ENCODE data around the gene BCAP31.

BCAP31 gene

DNA sequence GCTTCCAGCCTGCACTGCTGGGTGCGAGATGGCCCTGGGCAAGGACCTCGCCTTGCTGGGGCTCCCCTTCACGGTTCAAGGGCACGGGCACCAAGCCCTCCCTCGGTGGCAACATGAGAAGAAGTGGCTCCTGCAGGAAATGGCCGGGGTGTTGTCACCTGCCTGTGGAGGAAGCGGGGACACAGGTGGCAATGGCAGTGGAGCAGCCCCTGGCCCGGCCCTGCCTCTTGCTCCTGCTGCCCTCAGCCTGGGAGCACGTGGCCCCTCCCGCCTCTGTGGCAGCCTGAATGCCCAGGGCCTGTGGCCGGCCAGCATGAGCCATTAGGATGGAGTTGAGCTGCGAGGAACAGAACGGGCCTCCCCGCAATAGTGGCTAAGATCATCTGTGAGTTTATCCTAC is 17.3 kb upstream of the BCAP31 start:
- no peak overlapping the region for H3K4me3 ChIP-seq (ENCODE audit: low read length)
- TF ChIP-seq, protein P1, sequence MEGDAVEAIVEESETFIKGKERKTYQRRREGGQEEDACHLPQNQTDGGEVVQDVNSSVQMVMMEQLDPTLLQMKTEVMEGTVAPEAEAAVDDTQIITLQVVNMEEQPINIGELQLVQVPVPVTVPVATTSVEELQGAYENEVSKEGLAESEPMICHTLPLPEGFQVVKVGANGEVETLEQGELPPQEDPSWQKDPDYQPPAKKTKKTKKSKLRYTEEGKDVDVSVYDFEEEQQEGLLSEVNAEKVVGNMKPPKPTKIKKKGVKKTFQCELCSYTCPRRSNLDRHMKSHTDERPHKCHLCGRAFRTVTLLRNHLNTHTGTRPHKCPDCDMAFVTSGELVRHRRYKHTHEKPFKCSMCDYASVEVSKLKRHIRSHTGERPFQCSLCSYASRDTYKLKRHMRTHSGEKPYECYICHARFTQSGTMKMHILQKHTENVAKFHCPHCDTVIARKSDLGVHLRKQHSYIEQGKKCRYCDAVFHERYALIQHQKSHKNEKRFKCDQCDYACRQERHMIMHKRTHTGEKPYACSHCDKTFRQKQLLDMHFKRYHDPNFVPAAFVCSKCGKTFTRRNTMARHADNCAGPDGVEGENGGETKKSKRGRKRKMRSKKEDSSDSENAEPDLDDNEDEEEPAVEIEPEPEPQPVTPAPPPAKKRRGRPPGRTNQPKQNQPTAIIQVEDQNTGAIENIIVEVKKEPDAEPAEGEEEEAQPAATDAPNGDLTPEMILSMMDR (IDR thresholded peaks at IDR 0.05; ENCODE audit: insufficient read depth, low read depth, low read length, missing control alignments), result no peak

DNA sequence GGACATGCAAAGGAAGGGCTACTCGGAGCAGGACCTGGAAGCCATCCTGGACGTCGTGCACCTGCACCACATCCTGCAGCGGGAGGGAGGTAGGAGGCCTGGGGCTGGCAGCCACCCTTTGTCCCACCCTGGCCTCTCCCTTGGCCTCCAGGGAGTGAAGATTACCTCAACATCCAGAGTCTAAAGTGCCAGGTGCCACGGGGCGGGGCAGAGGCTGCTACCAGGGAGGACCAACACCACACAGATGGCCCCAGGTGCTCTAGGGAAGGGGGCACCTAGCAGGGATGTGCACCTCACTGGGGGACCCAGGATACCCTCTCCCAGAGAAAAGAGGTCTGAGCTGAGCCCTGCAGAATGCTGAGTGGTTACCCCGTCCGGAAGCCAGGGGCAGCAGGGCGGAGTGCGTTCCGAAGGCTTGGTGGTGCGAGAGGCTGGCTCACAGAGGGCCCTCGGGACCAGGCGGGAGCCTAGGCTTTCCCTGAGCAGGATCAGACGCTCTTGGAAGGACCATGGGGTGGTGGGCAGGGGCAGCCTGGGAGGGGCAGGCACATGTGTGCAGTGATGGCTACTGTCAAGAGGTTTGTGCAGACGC is 16.5 kb upstream of the BCAP31 start:
- no peak for DNase-seq (ENCODE audit: low read depth)
- no peak overlapping the region for H3K4me3 ChIP-seq (ENCODE audit: low read length)
- TF ChIP-seq, protein P1 (IDR thresholded peaks at IDR 0.05; ENCODE audit: insufficient read depth, low read depth, low read length, missing control alignments), result no peak

More for the DNA sequence above, 17.3 kb upstream of the BCAP31 start:
- DNase-seq (ENCODE audit: low read depth), result no peak

DNA sequence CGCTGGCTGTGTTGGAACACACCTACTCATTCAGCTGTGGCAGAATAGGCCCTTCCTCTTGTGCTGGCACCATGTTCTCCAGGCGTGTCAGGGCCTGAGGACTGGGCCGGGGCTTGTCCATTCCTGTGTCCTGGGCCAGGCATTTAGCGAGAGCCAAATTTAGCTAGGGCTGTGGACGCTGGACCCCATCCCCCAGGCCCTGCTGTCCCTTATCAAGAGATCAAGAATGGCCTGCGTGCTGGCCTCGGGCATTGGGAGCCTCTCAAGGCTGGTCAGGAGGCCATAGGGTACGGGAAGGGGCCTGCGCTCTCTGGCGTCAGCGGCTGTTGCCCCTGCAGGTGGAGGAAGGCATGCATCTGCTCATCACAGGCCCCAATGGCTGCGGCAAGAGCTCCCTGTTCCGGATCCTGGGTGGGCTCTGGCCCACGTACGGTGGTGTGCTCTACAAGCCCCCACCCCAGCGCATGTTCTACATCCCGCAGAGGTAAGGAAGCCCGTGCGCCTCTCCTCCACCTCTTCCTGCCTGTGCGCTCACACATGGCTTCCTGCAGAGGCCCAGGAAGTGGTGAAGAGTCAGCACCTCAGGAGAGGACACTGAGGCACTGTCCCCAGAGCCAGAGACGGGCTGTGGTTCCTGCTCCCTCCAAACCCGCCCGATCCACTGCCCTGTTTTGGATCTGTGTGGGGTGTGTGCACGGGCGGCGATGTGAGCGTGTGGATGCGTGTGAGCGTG is 15.7 kb upstream of the BCAP31 start:
- H3K4me3 ChIP-seq (ENCODE audit: low read length), result no peak overlapping the region
- TF ChIP-seq, protein P1 (IDR thresholded peaks at IDR 0.05; ENCODE audit: insufficient read depth, low read depth, low read length, missing control alignments), result no peak
- peak; percentile 80 for DNase-seq (ENCODE audit: low read depth)

DNA sequence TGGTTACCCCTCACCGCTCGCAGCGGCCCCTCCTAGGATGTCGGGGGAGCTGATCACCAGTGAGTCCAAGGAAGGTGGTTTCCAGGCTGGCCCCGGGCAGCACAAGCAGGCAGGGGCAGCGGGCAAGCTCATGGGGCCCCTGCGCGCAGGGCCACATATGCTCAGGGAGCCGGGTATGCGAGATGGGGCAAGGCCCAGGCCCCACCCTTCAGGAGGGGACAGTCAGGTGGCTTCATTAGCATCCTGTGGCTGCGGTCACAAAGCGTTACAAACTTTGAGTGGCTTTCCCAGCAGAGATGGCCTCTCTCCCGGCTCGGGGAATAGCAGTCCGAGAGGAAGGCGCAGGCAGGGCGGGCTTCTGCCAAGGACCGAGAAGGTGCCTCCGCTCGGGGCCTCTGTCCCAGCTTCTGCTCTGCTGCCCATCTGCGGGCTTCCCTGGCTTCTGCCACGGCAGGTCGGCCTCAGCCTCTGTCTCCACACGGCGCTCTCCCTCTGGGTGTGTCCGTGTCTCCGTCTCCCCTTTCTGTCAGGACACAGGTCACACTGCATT is 13.9 kb upstream of the BCAP31 start:
- no peak for DNase-seq (ENCODE audit: low read depth)
- TF ChIP-seq, protein P1 (IDR thresholded peaks at IDR 0.05; ENCODE audit: insufficient read depth, low read depth, low read length, missing control alignments), result no peak

DNA sequence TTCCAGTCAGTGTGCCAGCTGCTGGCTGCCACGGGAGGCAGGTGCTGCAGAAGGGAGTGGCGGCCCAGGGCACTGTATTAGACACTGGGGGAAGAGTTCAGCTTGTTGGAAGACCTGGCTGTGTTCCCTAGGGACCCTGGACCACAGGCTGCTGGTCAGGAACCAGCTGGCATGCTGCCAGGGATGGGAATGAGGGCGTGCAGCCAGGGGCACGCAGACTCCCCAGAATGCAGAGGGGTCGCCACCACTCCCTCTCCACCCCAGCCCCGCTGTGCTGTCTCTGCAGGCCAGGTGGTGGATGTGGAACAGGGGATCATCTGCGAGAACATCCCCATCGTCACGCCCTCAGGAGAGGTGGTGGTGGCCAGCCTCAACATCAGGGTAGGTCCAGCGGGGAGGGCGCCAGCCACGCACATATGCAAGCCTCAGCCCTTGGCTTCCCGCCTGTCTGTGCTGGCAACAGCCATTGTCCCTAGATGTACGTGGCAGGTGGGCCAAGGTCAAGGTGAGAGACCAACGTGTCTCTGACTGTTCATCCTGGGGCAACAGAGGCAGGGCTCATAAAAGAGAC is 12.8 kb upstream of the BCAP31 start:
- no peak overlapping the region for H3K4me3 ChIP-seq (ENCODE audit: low read length)
- TF ChIP-seq, protein P1 (IDR thresholded peaks at IDR 0.05; ENCODE audit: insufficient read depth, low read depth, low read length, missing control alignments), result no peak
- DNase-seq (ENCODE audit: low read depth), result no peak

More for the DNA sequence above, 13.9 kb upstream of the BCAP31 start:
- H3K4me3 ChIP-seq (ENCODE audit: low read length), result no peak overlapping the region

DNA sequence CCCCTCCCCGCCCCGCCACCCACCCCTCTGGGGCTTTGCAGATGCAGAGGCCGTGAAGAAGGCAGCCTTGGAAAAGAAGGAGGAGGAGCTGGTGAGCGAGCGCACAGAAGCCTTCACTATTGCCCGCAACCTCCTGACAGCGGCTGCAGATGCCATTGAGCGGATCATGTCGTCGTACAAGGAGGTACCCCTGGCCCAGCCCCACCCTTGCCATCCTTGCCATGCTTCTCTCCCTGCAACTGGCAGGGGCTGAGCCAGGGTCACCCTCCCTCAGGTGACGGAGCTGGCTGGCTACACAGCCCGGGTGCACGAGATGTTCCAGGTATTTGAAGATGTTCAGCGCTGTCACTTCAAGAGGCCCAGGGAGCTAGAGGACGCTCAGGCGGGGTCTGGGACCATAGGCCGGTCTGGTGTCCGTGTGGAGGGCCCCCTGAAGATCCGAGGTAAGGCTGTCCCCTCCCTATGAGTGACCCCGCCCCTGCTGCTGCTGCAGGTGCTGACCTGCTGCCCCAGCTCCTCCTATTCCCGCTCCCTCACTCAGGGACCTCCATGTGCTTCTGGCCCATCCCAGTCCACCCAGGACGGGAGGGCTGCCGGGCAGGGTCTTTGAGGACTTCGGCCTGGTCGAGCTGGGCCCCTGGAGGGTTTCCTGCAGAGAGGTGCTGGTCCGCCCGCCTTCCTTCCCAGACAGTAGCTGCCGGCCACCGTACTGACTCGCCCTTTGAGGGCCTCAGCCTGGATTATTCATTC is 12.1 kb upstream of the BCAP31 start:
- TF ChIP-seq, protein P1 (IDR thresholded peaks at IDR 0.05; ENCODE audit: insufficient read depth, low read depth, low read length, missing control alignments), result no peak
- DNase-seq (ENCODE audit: low read depth), result no peak

More for the DNA sequence above, 12.1 kb upstream of the BCAP31 start:
- H3K4me3 ChIP-seq (ENCODE audit: low read length), result no peak overlapping the region

All from epithelial cell of esophagus (primary cell).